Hematopoietic multipotent progenitor cell treated with erythropoietin and hydrocortisone succinate and interleukin-3 and kit ligand, for 17 days (in vitro differentiated cells): ENCODE data around the gene ADAM10.

Experiments used
- DNase-seq: peaks from one replicate; pipeline ENCODE4 v3.0.0-alpha.2; 2015; ENCODE audit warnings: low spot score

Gene ADAM10

GRCh38 chr15:58551764-58552504 is 197.6 kb downstream of the ADAM10 start:
- DNase-seq, result no peak

DNA sequence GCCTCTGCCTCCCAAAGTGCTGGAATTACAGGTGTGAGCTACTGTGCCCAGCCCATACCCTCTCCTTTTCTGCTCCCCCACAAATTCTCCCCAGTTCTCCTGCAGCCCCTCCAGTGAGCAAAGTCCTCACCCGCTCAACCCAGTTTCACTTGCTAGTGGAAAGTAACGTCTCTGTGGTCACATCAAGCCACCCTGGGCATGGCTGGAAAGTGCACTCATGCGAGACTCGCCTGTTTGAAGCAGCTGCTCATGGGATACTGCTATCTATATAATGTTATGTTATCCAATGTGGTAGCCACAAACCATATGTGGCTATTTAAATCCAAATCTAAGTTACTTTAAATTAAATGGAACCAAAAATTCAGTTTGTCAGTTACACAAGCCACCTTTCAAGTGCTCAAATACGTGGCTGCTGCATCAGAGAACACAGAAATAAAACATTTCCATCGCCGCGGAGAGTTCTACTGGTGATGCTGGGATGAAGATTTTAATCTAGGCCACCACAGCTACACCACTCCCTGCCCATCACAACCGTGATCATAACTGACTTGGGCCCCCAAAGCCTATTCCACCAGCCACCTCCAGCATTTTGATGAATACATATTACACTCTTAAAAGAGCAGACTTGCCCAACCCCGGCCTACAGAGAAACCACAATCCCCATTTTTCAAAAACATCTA is 198.3 kb downstream of the ADAM10 start:
- no peak for DNase-seq

DNA sequence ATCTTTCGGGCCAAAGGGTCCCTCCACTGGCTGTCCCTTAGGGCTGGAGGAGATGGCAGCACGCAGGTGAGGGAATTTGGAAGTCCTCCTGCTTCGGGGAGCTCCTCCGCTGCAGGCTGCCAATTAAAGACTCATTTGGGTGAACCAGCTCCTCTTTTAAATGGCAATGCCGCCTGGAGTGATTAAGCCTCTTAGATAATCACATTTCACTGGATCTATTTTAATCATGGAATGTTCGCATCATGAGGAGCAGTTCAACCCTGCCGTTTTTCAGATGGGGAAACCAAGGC is 199.8 kb downstream of the ADAM10 start:
- no peak for DNase-seq

GRCh38 chr15:58549013-58549784 is 200.3 kb downstream of the ADAM10 start:
- no peak for DNase-seq

GRCh38 chr15:58548308-58549012 is 201.0 kb downstream of the ADAM10 start:
- DNase-seq, result no peak

DNA sequence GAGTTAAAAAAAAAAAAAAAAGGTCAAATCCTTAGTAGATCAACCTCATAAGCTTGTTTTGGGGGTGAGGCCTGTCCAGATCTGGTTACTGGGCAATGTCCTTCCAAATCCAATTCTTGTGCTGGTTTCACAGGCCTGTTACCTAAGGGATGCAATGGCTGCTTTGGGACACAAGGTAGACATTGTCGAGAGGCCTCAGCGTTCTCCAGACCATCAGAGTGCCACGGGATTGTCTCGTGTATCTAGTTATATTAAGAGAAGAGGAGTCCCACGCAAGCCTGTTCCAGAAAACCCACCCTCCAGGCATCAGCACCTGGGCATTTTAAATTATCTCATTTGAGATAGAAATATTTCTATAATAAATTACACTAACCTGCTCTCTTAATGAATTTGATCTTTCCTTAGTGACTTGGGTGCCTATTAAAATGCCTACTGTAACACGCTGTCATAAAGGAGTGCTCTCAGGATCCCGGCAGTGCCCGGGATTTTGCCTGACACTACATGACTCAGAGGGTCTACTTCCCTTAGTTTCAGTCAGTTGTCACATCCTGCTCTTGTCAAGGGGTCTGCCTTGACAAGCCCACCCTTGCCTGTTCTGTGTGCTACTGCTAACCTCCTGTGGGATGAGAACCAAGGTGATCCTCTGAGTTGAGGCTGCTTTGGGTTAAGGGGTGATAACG is 201.7 kb downstream of the ADAM10 start:
- no peak for DNase-seq

DNA sequence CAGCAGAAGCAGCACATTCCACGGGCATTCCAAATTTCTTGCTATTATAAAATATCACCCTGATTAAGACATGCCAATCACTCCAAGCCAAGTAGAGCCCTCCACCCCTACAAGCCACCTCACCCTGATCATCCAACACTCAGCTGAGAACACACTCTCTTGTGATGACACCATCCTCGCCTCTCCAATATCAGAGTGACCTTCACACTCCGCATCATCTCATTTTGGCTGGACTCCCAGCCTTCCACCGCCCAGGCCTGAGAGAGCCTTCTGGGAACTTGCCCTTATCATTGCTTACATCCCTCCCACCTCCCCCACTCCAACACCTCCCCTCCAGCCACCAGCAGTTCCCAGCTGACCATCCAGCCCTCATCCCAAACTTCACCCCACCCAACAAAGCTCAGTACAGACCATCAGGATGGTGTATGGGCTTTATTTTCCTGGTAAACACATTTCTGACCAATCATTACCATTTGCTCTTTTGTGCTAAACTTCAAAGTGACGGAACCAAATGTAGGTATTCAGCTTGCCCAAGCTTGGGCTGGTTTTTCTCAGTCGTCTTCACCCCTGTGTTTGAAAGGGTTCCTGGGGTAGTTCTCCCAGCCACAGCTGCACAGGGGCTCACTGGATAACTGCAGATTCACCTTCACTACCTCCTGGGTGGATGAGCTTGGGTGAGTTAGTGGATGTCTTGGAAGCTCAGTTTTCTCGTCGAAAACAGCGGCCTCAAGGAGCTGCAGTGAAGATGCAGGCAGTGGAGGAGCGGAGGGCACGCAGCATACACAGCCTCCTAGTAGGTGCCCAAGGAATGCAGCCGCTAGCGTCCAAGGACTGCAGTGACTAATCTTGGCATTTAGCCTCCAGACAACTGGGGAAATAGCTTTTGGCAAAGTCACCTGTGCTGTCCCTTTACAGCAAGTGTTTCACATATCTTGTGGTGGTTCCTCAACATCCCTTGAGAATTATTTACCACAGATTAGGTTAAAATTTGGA is 202.6 kb downstream of the ADAM10 start:
- no peak for DNase-seq

GRCh38 chr15:58546066-58546591 is 203.4 kb downstream of the ADAM10 start:
- DNase-seq, result no peak

- no peak for DNase-seq
These were observed 204.0 kb downstream of the ADAM10 start for GRCh38 chr15:58545307-58546065.

GRCh38 chr15:58544756-58545155 is 204.8 kb downstream of the ADAM10 start:
- DNase-seq, result no peak

DNA sequence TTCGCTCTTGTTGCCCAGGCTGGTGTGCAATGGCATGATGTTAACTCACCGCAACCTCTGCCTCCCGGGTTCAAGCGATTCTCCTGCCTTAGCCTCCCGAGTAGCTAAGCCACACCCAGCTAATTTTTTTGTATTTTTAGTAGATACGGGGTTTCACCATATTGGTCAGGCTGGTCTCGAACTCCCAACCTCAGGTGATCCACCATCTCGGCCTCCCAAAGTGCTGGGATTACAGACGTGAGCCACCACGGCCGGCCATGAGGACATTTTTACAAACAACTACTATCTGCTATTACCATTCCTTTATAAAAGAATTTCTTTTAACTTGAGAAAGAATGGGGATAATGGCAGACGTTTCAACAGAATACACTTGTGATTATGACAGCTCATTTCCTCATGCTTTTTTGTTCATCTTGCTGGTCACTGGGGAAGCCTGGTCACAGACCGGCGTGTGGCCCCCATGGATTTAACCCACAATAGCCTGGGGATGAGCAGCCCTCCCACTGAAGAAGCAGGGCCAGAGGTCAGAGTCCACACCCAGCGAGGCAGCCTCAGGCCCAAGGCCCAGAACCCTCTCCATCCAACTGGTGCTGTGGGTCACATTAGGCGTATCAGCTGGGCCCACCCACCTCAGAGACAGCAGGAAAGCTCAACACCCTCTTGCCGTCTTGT is 205.7 kb downstream of the ADAM10 start:
- no peak for DNase-seq

- DNase-seq, result no peak
These were observed 208.0 kb downstream of the ADAM10 start for GRCh38 chr15:58541410-58542087.

GRCh38 chr15:58539548-58539947 is 210.0 kb downstream of the ADAM10 start:
- no peak for DNase-seq

GRCh38 chr15:58538901-58539300 is 210.6 kb downstream of the ADAM10 start:
- no peak for DNase-seq
